ENCODE data around the gene DAD1. TPM values are rescaled to one million over a fixed set of nuclear protein-coding genes. Genes with fewer than 3 reads are reported as not detected.
A peak's percentile ranks its signal among the peaks of the same experiment; 100 is the strongest.

The DAD1 gene
- total RNA-seq, 2 donors from 2014 or later = 176 to 193 TPM

GRCh38 chr14:22565391-22565945 lies 23.6 kb downstream of the DAD1 start:
- H3K27ac Mint-ChIP-seq = peak overlapping the region; percentile 84
- no peaks in the 10 kb centered on the region for H3K27me3 Mint-ChIP-seq (ENCODE audit: insufficient read depth)
- Histone ChIP-seq H3K27me3 (ENCODE audit: control insufficient read depth, insufficient read depth, low read length, poor library complexity, severe bottlenecking) (no peaks in the 10 kb centered on the region), H3K9me3 (ENCODE audit: control insufficient read depth, low read length) (no peaks in the 10 kb centered on the region), H3K36me3 (ENCODE audit: control insufficient read depth, insufficient read depth, low read length) (peaks cover 78% of the 10 kb centered on the region), H3K9ac (ENCODE audit: extremely low read depth, low read length, poor library complexity, severe bottlenecking) (no peak overlapping the region), H3K4me3 (ENCODE audit: low read length) (no peak overlapping the region), H3K4me1 (ENCODE audit: control insufficient read depth, insufficient read depth, low read length) (peaks cover 11% of the 10 kb centered on the region), H3K27ac (ENCODE audit: low read depth, low read length) (no peak overlapping the region)
- H3K9me3 Mint-ChIP-seq = no peaks in the 10 kb centered on the region
- WGBS, 2 experiments (ENCODE audit: insufficient coverage in 1 of 2, insufficient read length in 1 of 2) = 98 to 100% methylated on average over 2 to 3 of the region's 3 CpGs
- no peak for TF ChIP-seq CTCF (conservative IDR thresholded peaks at IDR 0.05)
- peaks cover 60% of the 10 kb centered on the region for H3K36me3 Mint-ChIP-seq (ENCODE audit: low read depth)
- H3K4me1 Mint-ChIP-seq = peaks cover 54% of the 10 kb centered on the region
- no peak overlapping the region for H3K4me3 Mint-ChIP-seq
- DNase-seq = no peak

- Mint-ChIP-seq H3K4me1 (peaks cover 56% of the 10 kb centered on the region), H3K9me3 (no peaks in the 10 kb centered on the region), H3K27me3 (ENCODE audit: insufficient read depth) (no peaks in the 10 kb centered on the region), H3K36me3 (ENCODE audit: low read depth) (peaks cover 53% of the 10 kb centered on the region), H3K4me3 (no peak overlapping the region), H3K27ac (peak overlapping the region; percentile 84)
- Histone ChIP-seq H3K9ac (ENCODE audit: extremely low read depth, low read length, poor library complexity, severe bottlenecking) (no peak overlapping the region), H3K36me3 (ENCODE audit: control insufficient read depth, insufficient read depth, low read length) (peaks cover 70% of the 10 kb centered on the region), H3K9me3 (ENCODE audit: control insufficient read depth, low read length) (no peaks in the 10 kb centered on the region), H3K27ac (ENCODE audit: low read depth, low read length) (no peak overlapping the region), H3K4me1 (ENCODE audit: control insufficient read depth, insufficient read depth, low read length) (peaks cover 11% of the 10 kb centered on the region), H3K27me3 (ENCODE audit: control insufficient read depth, insufficient read depth, low read length, poor library complexity, severe bottlenecking) (no peaks in the 10 kb centered on the region), H3K4me3 (ENCODE audit: low read length) (no peak overlapping the region)
- no peak for DNase-seq
- no peak for TF ChIP-seq CTCF (conservative IDR thresholded peaks at IDR 0.05)
- WGBS, 2 experiments (ENCODE audit: insufficient coverage in 1 of 2, insufficient read length in 1 of 2) = 100% methylated on average over 1 of the region's 1 CpG
Observed at GRCh38 chr14:22564463-22564862, 24.6 kb downstream of the DAD1 start.

GRCh38 chr14:22563987-22564386 lies 25.0 kb downstream of the DAD1 start:
- H3K27ac ChIP-seq (ENCODE audit: low read depth, low read length) = no peak overlapping the region
- H3K27ac Mint-ChIP-seq = no peak overlapping the region
- peaks cover 59% of the 10 kb centered on the region for H3K4me1 Mint-ChIP-seq
- H3K36me3 ChIP-seq (ENCODE audit: control insufficient read depth, insufficient read depth, low read length) = peaks cover 65% of the 10 kb centered on the region
- TF ChIP-seq CTCF (conservative IDR thresholded peaks at IDR 0.05) = no peak
- peaks cover 11% of the 10 kb centered on the region for H3K4me1 ChIP-seq (ENCODE audit: control insufficient read depth, insufficient read depth, low read length)
- H3K9me3 Mint-ChIP-seq = no peaks in the 10 kb centered on the region
- H3K9ac ChIP-seq (ENCODE audit: extremely low read depth, low read length, poor library complexity, severe bottlenecking) = no peak overlapping the region
- H3K4me3 Mint-ChIP-seq = no peak overlapping the region
- no peak overlapping the region for H3K4me3 ChIP-seq (ENCODE audit: low read length)
- H3K27me3 Mint-ChIP-seq (ENCODE audit: insufficient read depth) = no peaks in the 10 kb centered on the region
- WGBS, 2 experiments (ENCODE audit: insufficient coverage in 1 of 2, insufficient read length in 1 of 2) = 99 to 100% methylated on average over 2 to 5 of the region's 5 CpGs
- no peaks in the 10 kb centered on the region for H3K27me3 ChIP-seq (ENCODE audit: control insufficient read depth, insufficient read depth, low read length, poor library complexity, severe bottlenecking)
- DNase-seq = no peak
- H3K36me3 Mint-ChIP-seq (ENCODE audit: low read depth) = peaks cover 49% of the 10 kb centered on the region
- H3K9me3 ChIP-seq (ENCODE audit: control insufficient read depth, low read length) = no peaks in the 10 kb centered on the region

Data from endodermal cell (in vitro differentiated cells).